ENCODE results near the gene C16orf46.
"Not testable (repeated sequence)": the region's sequence is repeated elsewhere in the genome, so short reads cannot be mapped to it uniquely, and the experiment has no call there.

The C16orf46 gene

GRCh38 chr16:81077076-81077940, at the start of gene C16orf46:
TSS of gene C16orf46 (minus strand) at chr16:81077238. CDS start at chr16:81063955, 13,283 bp downstream.
- peak; percentile 97 for DNase-seq (ENCODE audit: low read depth)

- DNase-seq (ENCODE audit: low read depth), result no peak
These were observed 46.2 kb upstream of the C16orf46 start for GRCh38 chr16:81123092-81123852.

GRCh38 chr16:81121474-81121990, 44.5 kb upstream of the C16orf46 start:
- DNase-seq (ENCODE audit: low read depth), result no peak

GRCh38 chr16:81117436-81117835, 40.4 kb upstream of the C16orf46 start:
- DNase-seq (ENCODE audit: low read depth), result no peak

GRCh38 chr16:81116285-81116684, 39.2 kb upstream of the C16orf46 start:
- DNase-seq (ENCODE audit: low read depth), result no peak

- DNase-seq (ENCODE audit: low read depth), result no peak
These were observed 35.4 kb upstream of the C16orf46 start for GRCh38 chr16:81112453-81112852.

- DNase-seq (ENCODE audit: low read depth), result not testable (repeated sequence)
These were observed 32.2 kb upstream of the C16orf46 start for GRCh38 chr16:81109274-81109673.

- DNase-seq (ENCODE audit: low read depth), result no peak
These were observed 30.5 kb upstream of the C16orf46 start for GRCh38 chr16:81107511-81107910.

- DNase-seq (ENCODE audit: low read depth), result no peak
These were observed 29.9 kb upstream of the C16orf46 start for GRCh38 chr16:81106826-81107503.

GRCh38 chr16:81105946-81106345, 28.9 kb upstream of the C16orf46 start:
- DNase-seq (ENCODE audit: low read depth), result no peak

- no peak for DNase-seq (ENCODE audit: low read depth)
These were observed 24.7 kb upstream of the C16orf46 start for GRCh38 chr16:81101702-81102101.

- DNase-seq (ENCODE audit: low read depth), result no peak
These were observed 22.9 kb upstream of the C16orf46 start for GRCh38 chr16:81099958-81100357.

GRCh38 chr16:81097230-81097629, 20.2 kb upstream of the C16orf46 start:
- no peak for DNase-seq (ENCODE audit: low read depth)

- DNase-seq (ENCODE audit: low read depth), result no peak
These were observed 19.7 kb upstream of the C16orf46 start for GRCh38 chr16:81096715-81097208.

- DNase-seq (ENCODE audit: low read depth), result peak; percentile 97
These were observed 19.1 kb upstream of the C16orf46 start, which contains the start of gene GCSH for GRCh38 chr16:81095953-81096714. TSS of gene GCSH (minus strand) at chr16:81096395. CDS start at chr16:81096278, 117 bp downstream.

GRCh38 chr16:81095653-81095952, 18.6 kb upstream of the C16orf46 start:
- no peak for DNase-seq (ENCODE audit: low read depth)

- DNase-seq (ENCODE audit: low read depth), result no peak
These were observed 17.8 kb upstream of the C16orf46 start for GRCh38 chr16:81094771-81095251.

GRCh38 chr16:81088836-81089235, 11.8 kb upstream of the C16orf46 start:
- no peak for DNase-seq (ENCODE audit: low read depth)

- no peak for DNase-seq (ENCODE audit: low read depth)
These were observed 4.0 kb upstream of the C16orf46 start for GRCh38 chr16:81081014-81081413.

- no peak for DNase-seq (ENCODE audit: low read depth)
These were observed 3.2 kb upstream of the C16orf46 start for GRCh38 chr16:81080233-81080632.

GRCh38 chr16:81076566-81077075, 417 bp downstream of the C16orf46 start:
- peak; percentile 90 for DNase-seq (ENCODE audit: low read depth)

Data from stimulated activated CD8-positive, alpha-beta memory T cell treated with anti-CD3 and anti-CD28 coated beads, Interleukin-12 subunit alpha, Interleukin-12 subunit beta, amount 100 ng/mL, for 4 hours (primary cell).